Stimulated activated CD4-positive, alpha-beta T cell treated with anti-CD3 and anti-CD28 coated beads, Interleukin-1b, Interleukin-23, amount 100 ng/mL, for 48 hours (primary cell): ENCODE measurements around the gene CROCC2.

Experiments
- DNase-seq: peaks from one replicate; pipeline ENCODE4 v3.0.0-alpha.2; 2020

Gene CROCC2

DNA sequence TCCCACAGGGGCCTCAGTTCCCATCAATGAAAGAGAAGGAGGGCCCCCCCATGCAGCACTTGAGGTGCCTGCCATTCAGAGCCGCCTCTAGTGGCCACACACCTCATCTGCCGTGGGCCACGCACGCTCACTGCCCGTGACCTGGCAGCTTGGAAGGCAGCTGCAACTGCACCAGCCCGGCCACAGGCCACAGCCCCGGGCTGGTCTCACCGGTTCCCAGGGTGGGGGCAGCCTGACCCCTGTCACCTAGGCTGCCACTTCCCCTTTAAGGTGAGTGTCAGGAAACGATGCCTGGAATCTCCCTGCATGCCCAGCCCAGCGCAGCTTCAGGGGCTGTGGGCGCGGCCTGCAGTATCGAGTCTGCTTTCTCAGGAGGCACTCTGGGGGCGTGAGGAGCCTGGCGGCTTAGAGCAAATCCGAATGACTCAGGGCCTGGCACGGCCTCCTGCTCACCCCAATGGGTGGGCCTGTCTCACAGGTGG is 12.7 kb upstream of the CROCC2 start:
- DNase-seq = peak; percentile 77

DNA sequence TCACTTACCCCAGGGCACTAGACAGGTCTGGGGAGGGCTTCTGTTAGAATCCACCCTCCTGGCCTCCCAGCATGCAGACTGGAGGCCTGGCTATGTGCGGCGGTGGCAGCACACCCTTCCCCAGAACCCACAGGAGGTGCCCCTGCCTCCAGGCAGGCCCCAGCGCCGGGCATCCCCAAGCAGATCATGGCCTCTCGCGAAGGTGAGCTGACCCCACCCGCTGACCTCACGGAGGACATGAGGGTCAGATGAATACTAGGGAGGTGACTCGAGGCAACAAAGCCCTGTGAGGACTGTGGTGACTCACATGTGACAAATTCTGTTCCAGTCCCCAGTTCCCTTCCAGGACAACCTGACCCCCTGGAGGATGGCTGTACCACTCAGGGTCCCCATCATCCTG is 12.1 kb upstream of the CROCC2 start:
- no peak for DNase-seq

DNA sequence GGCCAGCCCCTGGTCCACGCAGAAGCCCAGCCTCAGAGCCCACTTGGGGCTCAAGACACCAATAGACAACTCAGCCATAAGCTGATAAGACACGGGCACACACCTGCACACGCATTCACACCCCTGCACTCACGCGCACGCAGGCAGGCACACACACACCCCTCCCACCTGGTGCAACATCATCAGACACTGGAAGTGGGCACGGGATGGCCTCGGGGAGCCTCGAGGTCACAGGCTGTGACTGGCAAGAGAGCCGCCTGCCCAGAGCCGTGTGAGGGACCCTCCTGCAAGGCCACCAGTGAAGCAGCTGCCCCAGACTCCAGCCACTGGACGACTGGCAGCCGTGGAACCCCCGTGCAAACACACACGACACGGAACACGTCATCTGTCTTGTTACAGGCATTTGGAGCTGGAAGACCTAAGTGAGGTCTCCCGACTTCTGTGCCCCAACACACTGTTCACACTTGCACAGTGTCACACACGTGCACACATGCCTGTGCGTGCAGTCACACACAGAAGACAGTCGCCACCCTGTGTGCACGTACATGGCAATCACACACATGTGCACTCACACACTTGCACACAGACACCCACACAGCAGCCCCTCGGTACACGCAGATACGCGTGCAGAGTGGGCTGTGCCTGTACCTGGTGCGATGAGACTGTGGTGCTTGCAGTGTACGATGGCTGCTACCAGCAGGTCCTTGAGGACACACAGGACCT is 11.1 kb upstream of the CROCC2 start:
- DNase-seq = no peak

DNA sequence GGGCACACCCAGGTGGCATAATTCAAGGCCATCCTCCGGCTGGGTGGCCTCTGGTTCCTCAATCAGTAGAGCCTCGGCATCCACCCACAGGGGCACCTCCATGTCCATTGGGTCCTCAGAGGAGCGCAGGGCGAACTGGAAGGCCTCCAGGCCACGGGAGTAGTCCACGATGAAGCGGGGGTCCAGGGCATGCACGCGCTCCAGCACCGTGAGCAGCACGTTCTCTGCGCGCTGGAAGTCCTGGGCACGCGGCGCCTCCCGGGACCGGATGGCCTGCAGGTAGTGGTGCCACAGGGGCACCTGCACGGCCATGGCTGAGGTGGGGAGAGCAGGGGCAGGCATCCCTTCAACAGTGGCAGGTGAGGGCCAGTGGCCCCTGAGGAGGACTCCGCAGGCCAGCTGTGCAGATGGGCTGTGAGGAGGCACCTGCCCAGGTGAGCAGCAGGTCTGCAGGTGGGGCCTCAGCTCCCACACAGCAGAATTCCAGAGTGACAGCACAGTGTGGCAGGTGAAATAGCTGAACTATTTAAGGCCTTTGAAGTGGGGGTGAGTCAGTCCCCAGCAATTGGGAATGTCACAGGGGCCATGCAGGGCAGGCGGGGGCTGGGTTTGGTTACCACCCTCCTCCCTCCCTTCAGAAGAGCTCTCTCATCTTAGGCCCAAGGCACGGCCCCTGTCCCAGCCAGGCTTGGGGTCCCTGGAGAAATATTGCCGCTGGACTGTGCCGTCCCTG is 10.3 kb upstream of the CROCC2 start, which contains the start of gene MAB21L4:
Gene MAB21L4 (minus strand): TSS at position 501 of the 733 bp plus-strand sequence. CDS start 159 bp downstream, at position 342.
- DNase-seq = no peak

DNA sequence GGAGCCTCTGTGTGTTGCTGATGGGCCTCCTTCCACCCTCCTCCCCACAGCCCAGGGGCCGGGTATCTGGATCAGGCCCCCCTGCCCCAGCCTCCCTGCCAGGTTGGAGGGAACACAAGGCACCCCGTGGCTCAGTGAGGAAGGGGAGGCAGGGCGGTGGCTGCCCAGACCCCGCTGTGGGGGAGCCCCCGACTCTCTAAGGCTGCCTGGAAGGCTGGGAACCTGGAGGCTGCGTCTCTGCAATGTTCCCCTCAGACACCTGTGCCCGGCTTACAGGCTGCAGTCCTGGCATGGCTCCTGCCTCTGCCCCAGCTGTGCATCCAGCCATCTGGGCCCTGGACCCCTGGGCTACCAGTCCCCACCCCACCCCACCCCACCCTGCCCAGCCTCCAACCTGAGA is 9.7 kb upstream of the CROCC2 start:
- no peak for DNase-seq

DNA sequence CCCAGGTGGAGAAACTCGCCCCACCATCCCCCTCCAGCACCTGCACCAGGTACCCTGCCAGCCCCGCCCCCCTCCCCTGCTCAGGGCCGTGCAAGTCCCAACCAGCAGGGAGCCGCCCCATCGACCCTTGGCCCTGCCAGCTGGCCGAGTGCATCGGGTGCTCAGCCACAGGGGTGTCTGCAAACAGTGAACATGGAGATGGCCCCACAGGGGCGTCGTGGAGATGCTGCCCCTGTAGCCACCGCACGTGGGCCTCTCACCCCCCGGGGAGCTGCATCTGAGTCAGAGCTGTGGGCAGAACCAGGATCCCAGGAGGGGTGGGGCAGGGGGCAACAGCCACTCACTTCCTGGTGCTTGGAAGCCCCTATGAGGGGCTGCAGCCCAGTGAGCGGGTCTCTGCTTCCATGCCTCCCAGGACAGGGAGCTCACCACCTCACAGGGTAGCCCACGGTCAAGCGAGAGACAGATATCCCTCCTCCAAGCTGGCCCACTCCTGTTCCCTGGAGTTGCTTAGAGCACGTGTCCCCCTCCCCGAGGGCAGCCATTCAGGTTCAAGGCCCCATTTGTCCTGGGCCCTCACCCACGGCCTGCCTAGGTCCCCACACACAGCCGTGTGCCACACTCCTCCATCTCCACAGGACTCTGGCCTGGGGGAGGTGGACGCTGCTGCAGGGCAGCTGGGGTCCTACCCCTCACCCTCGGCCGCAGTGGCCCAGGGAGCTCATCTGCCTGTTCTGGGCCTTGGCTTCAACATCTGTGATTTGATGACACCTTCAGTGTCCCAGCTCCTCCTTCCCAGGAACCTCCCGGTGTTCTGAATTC is 9.1 kb upstream of the CROCC2 start:
- no peak for DNase-seq

- DNase-seq = no peak
These were observed 7.9 kb upstream of the CROCC2 start for GRCh38 chr2:240898108-240898730.

GRCh38 chr2:240898731-240899467 is 7.2 kb upstream of the CROCC2 start:
- DNase-seq = no peak

DNA sequence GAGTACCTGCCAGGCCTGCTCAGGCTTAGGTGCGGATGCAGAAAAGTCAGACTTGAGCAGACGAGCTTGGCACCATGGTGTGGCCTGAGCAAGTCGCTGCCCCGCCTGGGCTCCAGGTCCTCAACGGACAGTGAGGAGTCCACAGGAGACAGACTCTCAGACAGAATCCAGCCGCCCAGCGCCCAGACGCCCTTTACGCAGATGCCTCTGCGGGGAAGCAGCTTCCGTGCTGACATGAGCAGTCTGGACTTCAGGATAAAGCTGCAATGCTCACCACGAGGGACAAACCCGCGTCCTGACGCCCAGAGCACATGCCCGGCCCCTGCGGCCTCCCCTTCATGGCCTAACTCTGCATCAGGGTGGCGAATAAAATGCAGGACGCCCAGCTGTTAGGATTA is 6.7 kb upstream of the CROCC2 start:
- DNase-seq = no peak

GRCh38 chr2:240900141-240900860 is 5.8 kb upstream of the CROCC2 start:
- DNase-seq = no peak

- DNase-seq = no peak
These were observed 4.0 kb upstream of the CROCC2 start for GRCh38 chr2:240901986-240902614.

DNA sequence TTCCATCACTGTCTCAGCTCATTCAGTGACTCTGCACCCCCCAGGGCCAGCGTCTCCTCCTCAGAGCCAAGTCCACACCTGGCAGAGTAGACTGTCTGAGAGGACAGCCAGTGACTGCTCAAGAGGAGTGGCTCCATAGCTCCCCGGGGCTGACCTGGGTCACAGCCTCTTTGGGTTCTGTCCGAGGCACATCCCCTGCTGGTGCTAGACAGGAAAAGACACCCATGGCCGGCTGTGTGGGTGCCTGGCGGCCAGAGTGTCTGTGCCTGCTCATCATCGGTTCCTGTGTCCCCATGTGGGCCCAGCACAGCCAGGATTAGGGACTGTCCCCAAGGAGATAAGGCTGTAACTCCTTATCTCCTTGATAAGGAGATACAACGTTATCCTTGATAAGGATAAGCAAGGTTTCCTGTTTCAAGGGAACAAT is 3.5 kb upstream of the CROCC2 start:
- no peak for DNase-seq

DNA sequence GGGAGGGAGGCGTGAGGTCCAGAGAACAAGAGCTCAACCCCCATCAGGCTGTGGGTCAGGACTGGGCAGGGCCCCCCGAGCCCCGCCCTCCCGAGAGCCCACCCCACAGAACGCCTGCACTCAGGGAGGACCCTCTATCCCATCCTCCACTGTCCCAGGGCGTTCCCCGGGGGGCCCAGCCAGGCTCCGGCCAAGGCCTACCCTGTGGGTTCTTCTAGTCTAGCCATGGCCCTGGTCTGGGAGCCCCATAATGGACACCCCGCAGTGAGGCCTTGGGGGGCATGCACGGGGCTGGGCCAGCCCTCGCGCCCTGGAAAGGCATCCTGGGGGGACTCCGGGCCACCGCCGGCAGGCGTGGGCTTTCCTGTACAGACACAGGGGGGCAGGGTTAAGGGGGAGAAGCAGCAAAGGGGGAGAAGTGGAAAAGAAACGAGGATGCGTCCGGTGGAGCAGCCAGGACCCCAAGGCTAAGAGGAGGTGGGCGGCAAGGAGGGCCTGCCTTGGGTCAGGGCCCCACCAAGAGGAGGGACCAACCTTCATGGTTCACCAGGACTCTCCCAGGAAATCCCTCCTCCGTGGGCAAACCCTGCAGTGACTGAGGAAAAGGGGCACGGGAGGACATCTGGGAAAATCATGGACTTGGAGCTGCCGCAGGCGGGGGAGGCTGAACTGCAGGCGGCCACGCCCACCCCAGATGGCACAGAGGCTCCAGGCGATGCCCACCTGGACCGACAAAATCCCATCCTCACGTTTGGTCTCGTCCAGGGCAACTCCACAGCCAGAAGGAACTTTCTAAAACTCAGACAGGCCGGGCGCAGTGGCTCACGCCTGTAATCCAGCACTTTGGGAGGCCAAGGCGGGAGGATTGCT is 2.7 kb upstream of the CROCC2 start:
- DNase-seq = no peak

DNA sequence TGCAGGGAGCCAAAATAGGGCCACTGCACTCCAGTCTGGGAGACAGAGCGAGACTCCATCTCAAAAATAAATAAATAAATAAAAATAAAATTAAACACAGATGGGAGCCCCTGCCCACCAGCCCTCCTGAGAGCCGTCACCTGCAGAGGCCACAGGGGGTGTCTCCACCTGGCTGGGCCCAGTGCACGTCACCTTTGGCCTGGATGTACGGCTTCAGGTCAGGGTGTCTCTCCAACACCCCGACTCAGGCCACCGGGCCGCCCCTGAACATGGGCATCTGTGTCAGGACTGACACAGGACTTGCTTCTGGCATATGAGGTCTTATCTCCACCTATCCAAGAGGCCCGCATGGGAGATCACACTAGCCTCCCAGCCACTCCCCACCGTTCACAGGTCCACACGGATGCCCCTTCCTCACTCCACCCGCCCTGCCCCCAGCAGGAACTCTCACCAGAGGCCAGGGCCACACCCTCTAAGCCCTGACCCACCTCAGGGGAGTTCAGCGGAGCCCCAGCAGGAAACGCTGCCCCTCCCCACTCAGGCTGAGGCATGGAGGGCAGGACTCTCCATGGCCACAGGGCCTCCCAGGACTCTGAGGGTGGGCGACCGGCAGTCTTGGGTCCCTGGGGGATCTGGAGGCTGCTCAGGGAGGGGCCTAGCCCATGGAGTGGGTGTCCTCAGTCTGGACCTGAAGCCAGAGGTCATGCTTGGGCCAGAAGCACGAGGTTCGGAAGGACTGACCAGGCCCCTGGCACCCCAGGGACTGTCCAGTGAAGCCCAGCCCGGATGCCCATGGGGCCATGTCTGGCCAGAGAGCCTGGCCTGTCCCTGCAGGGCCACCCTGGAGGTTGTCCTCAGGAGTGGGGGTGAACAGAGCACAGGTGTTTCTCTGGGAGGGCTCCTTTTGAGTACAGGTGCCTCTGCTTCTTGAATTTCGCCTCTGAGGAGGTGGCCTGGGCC is 1.6 kb upstream of the CROCC2 start:
- DNase-seq = no peak

DNA sequence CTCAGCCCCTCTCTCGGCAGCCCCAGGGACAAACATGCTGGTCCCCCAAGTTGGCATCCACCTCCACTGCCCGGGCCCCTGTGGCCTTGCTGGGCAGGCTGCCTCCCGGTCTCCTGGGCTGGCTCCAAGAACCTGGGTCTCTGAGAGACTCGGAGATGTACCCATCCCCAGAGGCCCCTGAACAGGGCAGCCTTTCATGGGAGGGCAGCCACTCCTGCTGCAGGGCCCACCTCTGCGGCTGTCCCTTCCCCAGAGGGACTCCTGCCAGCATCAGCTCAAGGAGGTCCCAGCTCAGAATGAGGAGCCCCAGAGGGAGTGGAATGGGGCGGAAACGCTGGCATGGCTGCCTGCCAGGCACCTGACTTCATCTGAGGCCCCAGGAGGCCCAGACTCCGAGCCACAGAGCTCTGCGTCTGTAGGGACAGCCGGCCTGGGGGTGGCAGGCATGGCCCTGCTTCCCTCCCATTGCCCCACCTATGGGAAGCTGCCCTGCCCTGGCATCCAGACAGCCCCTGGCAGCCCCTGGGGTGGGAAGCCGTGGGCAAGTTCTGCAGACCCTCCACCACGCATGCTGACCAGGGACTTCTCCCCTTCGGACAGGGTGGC is 857 bp upstream of the CROCC2 start:
- no peak for DNase-seq

DNA sequence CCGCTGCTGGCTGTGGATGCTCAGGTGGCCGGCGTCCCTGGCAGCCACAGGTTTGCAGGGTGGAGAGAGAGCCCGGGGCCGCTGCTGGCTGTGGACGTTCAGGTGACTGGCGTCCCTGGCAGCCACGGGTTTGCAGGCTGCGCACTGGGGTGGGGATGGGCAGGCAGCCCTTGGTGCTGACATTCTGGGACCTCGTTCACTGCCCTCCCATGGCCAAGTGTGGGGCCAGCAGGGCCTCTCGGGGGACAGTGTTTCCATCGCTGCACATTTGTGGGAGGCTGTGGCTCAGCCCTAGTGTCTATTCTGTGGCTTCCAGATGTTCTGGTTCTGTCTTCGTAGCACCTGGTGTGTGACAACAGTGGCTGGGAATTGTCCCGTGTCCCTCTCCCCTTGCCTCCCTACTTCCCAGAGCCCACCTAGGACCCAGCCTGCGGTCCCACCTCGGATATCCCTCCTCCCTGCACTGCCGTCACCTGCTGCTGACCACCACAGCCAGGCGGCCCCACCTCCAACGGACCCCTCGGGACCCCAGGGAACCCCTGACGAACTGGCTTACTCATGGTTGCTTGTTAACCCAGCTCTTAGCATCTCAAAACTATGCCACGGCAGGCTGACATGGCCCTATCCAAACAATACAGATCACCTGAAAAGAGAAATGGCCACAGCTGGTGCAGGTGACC is 915 bp downstream of the CROCC2 start:
- no peak for DNase-seq

DNA sequence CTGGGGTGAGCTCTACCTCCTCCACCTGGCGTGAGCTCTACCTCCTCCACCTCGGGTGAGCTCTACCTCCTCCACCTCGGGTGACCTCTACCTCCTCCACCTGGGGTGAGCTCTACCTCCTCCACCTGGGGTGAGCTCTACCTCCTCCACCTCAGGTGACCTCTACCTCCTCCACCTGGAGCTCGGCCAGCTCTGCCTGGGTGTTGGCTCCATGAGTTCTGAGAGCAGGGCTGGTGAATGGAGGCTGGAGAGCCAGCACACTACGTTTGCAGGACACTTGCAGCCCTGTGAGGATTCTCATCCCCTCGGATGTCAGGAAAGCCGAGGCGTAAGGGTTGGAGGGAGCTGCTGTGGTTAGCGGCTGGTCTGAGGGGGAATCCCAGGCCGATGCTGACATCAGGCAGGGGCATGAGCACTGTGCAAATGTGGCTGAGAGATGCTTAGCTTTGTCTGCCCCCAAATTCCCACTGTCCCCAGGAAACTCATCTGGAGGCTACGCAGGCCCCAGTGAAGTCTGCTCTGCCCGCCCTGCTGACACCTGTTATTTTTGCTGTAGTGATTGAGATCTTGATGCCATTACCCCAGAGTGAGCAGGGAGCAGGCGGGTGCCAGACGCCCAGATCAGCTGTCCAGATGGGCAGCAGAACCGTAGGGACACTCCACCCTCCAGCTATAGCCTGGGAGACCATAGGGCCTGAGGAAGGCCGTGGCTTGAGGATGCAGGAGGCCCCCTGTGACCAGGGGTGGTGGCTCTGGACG is 3.3 kb downstream of the CROCC2 start:
- DNase-seq = no peak
